ENCODE measurements around the gene PHF1. TPM values are rescaled to one million over a fixed set of nuclear protein-coding genes. Genes with fewer than 3 reads are reported as not detected.

Gene PHF1
- total and polyA plus RNA-seq, 2 of the 4 experiments (the other 2 are of a cell fraction): 9.0 to 47.2 TPM

DNA sequence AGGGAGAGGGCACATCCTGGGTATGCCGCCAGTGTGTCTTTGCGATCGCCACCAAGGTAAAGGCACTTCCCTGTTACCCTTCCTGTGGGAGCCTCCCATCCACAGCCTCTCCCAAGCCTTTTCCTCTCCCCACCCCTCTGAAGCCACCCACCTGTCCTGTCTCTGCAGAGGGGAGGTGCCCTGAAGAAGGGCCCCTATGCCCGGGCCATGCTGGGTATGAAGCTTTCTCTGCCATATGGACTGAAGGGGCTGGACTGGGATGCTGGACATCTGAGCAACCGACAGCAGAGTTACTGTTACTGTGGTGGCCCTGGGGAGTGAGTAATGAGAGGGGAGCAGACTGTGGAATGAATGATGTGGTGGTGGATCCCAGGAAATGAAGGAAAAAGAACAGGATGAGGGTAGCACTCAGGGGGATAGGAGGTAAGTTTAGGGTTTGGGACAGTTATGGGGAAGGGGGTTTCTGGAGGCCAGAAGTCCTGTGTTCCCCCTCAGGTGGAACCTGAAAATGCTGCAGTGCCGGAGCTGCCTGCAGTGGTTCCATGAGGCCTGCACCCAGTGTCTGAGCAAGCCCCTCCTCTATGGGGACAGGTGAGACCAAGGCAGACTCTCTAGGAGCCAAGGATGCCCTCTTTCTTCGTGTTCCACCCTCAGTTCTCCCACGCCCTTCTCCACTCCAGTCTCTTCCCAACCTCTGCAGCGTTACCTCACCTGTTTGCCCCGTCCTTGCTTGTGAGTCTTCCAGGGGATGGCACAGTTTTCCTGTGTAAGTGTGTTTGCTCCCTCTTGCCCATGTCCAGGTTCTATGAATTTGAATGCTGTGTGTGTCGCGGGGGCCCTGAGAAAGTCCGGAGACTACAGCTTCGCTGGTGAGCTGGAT lies 2.7 kb downstream of the PHF1 start:
- Histone ChIP-seq H4K5ac (ENCODE audit: low read depth, low read length) (no peak overlapping the region), H3K56ac (ENCODE audit: extremely low read depth, insufficient read depth, low read length) (no peak overlapping the region), H2AFZ (replicated peaks; ENCODE audit: low read length, poor library complexity) (no peak overlapping the region), H4K20me1 (ENCODE audit: insufficient read depth, low read length) (peaks cover 19% of the 10 kb centered on the region), H3K9me1 (ENCODE audit: insufficient read depth, low read length) (peaks cover 6% of the 10 kb centered on the region), H3K9me3 (ENCODE audit: control insufficient read depth, insufficient read depth, low read length) (no peaks in the 10 kb centered on the region), H3K79me1 (ENCODE audit: low read depth in 1 of 2, low read length in 2 of 2) (peaks cover 12 to 67% of the 10 kb centered on the region in 2 experiments), H3K4me2 (ENCODE audit: low read depth, low read length) (no peak overlapping the region), H3K23ac (ENCODE audit: low read depth, low read length) (no peak overlapping the region; the same call in 1 of the 2 replicates), H3K4me1 (ENCODE audit: control insufficient read depth, insufficient read depth, low read length) (peaks cover 9% of the 10 kb centered on the region), H3K27ac (ENCODE audit: insufficient read depth, low read length) (no peak overlapping the region), H3K14ac (replicated peaks; ENCODE audit: low read depth, low read length) (no peak overlapping the region), H3K4ac (ENCODE audit: low read depth, low read length) (no peak overlapping the region), H3K4me3 (ENCODE audit: insufficient read depth, low read depth, low read length) (no peak overlapping the region), H3K18ac (ENCODE audit: low read depth, low read length) (no peak overlapping the region), H3K36me3 (ENCODE audit: control insufficient read depth, insufficient read depth, low read length) (peaks cover 40% of the 10 kb centered on the region), H2BK20ac (ENCODE audit: low read depth, low read length) (no peak overlapping the region), H4K8ac (ENCODE audit: low read depth in 2 of 2, low read length in 2 of 2) (no peak overlapping the region; a peak in 1 of 4 replicates), H2AK9ac (replicated peaks; ENCODE audit: low read depth, low read length, poor library complexity) (peak overlapping the region; percentile 40), H2BK15ac (ENCODE audit: low read depth, low read length) (no peak overlapping the region), H2BK120ac (ENCODE audit: low read depth, low read length) (no peak overlapping the region), H3K27me3 (ENCODE audit: control insufficient read depth, insufficient read depth, low read length) (no peaks in the 10 kb centered on the region), H3K9ac (ENCODE audit: low read depth, low read length) (no peak overlapping the region), H2BK5ac (ENCODE audit: low read depth, low read length, poor library complexity, severe bottlenecking) (no peak overlapping the region), H2AK5ac (ENCODE audit: low read depth, low read length) (peak overlapping the region; percentile 49; the same call in 1 of the 2 replicates), H4K91ac (ENCODE audit: insufficient read depth, low read depth, low read length) (no peak overlapping the region)
- CTCF ChIA-PET: no interaction called here
- TF ChIP-seq POLR2A (IDR thresholded peaks at IDR 0.05; ENCODE audit: low read depth, low read length): 0 out of 2 replicates have a peak, but pooled peaks have one; percentile 13
- TF ChIP-seq MAZ (IDR thresholded peaks at IDR 0.05; ENCODE audit: borderline replicate concordance, low read depth, low read length): no peak
- POLR2A ChIA-PET (ENCODE audit: unreplicated experiment): no interaction called here
- TSS peak; percentile 16 for BruUV-seq (replicated peaks)
- no peak for ATAC-seq (ENCODE audit: low read depth)
- dilution Hi-C loops (cut with HindIII; ENCODE audit: low sequenced_read_pairs, unreplicated experiment): no loop called here
- WGBS, 2 experiments (ENCODE audit: extremely low coverage in 2 of 2, insufficient read length in 1 of 2): 100% methylated on average over 3 of the region's 14 CpGs; no CpG with 5 or more reads in 1 of the 2 experiments
- intact Hi-C loops (cut with micrococcal nuclease): no loop called here
- in situ Hi-C loops (cut with MboI; ENCODE audit: low sequenced_read_pairs): no loop called here
- no peak for DNase-seq
